HG03025 (cell line): ENCODE results near the gene SERINC5.

Experiments used
- ATAC-seq: cut with Tn5 transposase; IDR thresholded peaks from one replicate; pipeline ENCODE4 v1.9.1; 2021; ENCODE audit warnings: mild to moderate bottlenecking, moderate library complexity; ENCODE audit not compliant: unreplicated experiment, low FRiP score

The SERINC5 gene

DNA sequence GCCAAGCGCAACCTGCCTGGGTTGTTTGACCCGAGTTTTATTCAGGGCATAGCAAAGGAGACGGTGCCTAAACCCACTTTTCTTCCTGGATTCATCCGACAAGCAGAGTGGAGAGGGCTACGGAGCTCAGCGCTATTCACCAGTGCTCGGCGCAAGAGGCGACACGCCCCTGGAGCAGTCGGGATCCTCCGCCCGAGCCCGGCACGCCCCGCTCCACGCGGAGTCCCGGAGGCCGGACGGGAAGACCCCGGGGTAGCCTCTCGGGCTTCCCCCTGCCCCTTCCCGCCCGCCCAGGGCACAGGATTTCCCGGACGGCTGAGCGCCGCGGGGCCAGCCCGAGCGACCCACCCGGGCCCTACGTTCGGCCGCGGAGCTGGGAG, 427 bp downstream of the SERINC5 start:
- peak; percentile 48 for ATAC-seq

DNA sequence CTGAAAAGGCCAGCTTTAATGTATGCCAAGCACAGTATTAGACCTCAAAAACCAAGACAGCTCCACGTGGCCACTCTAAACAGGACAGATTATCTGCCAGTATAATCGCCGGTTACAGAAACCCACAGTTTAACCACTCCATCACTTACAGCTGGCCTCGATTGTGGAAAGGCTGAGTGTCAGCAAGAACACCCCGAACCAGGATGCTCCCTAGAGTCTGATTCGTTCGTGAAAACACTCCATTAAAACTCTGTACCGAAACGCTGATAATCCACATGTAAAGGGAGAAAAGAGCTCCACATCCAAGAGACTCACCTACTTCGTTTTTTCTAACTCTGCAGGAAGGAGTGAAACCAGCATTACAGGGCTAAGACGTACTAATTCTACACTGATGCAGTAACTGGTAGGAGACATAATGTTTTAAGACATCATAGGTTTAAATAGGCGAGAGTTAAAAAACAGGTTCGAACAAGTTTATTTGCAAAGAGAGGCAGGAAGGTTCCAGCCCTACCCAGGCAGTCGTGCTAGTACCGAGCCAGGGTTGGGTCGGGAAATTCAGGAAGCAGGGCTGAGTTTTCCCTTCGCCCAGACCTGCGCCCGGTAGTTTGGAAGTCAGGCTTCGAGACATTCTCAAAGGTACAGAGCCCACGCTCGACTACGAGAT, 949 bp downstream of the SERINC5 start:
- ATAC-seq, result no peak

DNA sequence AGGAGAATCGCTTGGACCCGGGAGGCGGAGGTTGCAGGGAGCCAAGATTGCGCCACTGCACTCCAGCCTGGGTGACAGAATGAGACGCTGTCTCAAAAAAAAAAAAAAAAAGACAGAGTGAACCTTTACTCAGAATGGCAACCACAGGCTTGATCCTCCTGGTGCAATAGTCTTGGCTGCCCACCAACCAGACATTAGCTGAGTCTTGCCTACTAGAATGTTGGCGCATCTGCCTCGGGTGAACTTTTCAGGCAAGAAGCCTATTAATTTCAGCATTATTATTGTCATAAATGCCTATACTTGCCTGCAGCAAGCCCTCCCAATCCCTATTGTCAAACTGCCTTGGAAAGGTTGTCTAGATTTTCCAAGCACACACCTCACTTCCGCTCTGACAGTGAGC, 4.2 kb downstream of the SERINC5 start:
- no peak for ATAC-seq

DNA sequence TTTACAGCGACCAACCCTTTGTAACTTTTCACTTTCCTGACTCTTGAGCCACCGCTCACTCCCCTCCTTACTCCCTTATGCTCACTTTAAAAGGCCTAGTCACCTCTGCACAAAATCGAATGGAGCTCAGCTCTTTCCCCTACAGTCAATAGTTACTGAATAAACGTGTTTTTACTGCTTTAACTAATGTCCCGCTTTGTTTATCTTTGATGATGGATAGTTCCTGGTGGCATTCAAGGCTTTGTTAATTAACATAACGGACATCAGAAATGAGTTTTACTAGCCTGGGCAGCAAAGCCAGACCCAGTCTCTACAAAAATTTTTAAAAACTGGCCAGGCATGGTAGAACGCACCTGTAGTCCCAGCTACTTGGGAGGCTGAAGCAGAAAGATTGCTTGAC, 5.0 kb downstream of the SERINC5 start:
- no peak for ATAC-seq

DNA sequence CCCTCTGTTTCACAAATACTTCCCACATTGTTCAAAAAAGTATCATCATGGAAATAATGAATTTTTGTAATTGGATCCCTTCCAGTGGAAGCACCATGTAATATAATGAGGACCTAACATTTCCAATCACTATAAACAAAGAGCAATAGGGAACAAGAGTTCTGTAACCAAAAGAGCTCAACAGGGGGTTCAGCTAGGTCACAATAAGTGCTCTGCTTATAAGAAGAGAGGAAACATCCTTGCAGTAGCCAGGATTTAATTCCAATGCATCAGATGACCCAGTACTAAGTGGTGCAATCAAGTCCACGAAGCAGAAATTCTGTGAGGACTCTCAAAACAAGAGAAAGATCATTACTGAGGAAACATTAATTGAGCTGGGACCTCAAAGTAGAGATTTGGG, 5.9 kb downstream of the SERINC5 start:
- ATAC-seq, result no peak

GRCh38 chr5:80248378-80248777, 7.5 kb downstream of the SERINC5 start:
- ATAC-seq, result no peak

- ATAC-seq, result peak; percentile 77
Measured at GRCh38 chr5:80246995-80247729, 8.7 kb downstream of the SERINC5 start.

DNA sequence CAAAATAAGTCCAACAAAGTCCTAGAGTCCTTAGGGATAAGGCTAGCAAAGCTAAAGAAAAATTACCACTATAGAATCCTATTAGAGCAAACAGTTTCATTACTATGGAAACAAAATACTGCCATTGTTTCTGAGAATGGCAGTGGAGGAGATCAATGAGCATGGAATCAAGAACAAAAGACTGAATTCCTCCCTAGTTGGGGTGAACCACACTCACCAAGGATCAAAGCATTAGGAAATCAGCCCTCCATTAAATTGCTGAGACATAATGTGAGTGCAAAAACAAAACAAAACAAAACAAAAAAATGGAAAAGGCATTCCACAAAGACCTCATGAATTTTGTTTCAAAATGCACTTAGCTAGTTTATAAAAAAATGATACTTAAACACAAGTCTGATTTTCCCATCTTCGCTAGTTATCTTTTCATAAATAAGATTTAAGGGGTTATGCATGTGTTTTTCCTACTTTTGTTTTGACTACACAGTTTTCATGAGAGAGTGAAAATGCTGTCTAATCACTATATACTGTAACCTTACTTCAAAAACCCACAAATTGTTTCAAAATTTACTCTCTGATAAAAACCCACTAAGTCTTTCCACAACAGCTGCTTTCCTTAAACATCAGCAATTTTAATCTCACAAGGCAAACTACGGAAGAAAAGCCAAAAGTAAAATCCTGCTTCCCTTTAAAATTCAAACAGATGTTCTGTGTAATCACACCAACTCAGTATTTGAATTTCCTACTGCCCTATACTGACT, 9.7 kb downstream of the SERINC5 start:
- ATAC-seq, result no peak

DNA sequence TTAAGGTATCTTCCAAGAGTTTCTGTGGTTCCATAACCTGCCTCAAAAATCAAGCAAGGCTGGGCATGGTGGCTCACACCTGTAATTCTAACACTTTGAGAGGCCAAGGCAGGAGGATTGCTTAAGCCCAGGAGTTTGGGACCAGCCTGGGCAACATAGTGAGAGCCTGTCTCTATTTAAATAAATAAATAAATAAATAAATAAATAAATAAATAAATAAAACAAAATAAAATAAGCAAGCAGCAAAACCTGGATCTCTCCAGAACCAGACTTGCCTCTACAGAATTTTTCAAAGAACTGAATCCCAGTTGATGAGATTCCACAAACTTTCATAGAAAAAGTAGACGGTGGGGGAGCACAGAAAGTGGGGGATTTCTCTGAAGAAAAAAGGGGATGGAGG, 12.3 kb downstream of the SERINC5 start:
- no peak for ATAC-seq

DNA sequence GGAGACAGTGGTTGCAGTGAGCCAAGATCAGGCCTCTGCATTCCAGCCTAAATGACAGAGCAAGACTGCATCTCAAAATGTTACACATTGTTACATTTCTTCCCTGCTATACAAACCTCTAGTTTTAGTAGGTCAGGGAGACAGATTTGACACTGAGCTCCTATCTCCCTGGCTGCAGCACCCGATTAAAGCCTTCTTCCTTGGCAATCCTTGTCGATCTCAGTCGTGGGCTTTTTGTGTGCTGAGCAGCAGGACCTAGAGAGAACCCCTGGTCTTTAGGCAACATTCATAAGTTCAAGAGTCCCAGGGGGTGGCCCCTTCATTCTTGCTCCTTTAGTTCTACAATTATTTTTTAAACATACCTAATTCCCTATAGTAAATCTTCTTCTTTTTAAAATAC, 13.0 kb downstream of the SERINC5 start:
- ATAC-seq, result no peak

DNA sequence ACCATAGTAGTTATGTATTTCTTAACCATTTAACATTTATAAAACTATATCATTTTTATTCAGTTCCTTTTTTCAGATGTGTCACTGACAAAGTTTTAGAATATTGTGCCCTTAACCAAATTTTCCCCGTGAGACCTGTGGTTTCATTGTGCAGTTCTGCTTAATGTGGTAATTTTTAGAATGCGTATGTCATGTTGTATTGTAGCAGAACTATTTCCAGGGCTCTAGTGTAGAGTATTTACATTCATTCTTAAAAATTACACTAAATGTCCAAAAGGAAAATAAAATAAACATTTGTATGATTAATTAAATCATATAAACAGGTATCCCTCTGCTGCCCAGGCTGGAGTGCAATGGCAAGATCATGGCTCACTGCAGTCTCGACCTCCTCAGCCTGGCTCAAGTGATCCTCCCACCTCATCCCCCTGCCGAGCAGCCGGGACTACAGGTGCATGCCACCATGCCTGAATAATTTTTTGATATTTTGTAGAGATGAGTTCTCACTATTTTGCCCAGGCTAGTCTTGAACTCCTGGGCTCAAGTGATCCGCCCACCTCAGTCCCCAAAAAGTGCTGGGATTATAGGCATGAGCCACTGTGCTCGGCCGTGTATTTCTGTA, 15.4 kb downstream of the SERINC5 start:
- no peak for ATAC-seq

- ATAC-seq, result no peak
Measured at GRCh38 chr5:80239680-80240367, 16.0 kb downstream of the SERINC5 start.

GRCh38 chr5:80238778-80239679, 16.8 kb downstream of the SERINC5 start:
- no peak for ATAC-seq

DNA sequence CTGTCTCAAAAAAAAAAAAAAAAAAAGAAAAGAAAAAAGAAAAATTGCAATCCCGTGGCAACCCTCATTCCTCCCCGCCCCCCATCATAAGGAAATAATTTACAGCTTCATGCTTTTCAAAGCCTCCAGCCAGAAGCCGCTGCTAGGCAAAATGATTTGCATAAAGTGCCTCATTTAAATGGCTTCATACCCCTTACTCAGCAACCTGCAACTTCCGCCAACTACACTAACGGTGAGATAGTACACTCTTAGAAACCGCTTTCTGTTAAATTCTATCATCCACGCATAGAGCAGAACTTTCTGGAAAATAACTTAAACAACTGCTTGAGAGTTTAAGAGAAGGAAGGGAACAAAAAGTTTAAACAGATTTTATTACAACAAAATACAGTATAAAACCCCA, 17.8 kb downstream of the SERINC5 start:
- no peak for ATAC-seq

DNA sequence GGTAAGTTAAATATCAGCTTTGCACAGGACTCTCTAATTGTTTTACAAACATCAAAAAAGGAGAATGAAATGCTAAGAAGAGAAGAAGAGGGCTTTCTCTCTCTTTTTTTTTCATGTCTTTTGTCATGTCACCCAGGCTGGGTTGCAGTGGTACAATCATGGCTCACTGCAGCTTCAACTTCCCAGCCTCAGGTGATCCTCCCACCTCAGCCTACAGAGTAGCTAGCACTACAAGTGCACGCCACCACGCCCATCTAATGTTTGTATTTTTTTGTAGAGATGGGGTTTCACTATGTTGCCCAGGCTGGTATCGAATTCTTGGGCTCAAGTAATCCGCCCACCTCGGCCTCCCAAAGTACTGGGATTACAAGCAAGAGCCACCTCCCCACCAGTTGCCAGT, 18.6 kb downstream of the SERINC5 start:
- no peak for ATAC-seq

- ATAC-seq, result no peak
Measured at GRCh38 chr5:80234116-80234948, 21.5 kb downstream of the SERINC5 start.

- no peak for ATAC-seq
Measured at GRCh38 chr5:80231693-80232092, 24.2 kb downstream of the SERINC5 start.

- ATAC-seq, result no peak
Measured at GRCh38 chr5:80231243-80231642, 24.6 kb downstream of the SERINC5 start.
